ENCODE results near the gene DEPDC4.
"Not testable (repeated sequence)": the region's sequence is repeated elsewhere in the genome, so short reads cannot be mapped to it uniquely, and the experiment has no call there.

The DEPDC4 gene

DNA sequence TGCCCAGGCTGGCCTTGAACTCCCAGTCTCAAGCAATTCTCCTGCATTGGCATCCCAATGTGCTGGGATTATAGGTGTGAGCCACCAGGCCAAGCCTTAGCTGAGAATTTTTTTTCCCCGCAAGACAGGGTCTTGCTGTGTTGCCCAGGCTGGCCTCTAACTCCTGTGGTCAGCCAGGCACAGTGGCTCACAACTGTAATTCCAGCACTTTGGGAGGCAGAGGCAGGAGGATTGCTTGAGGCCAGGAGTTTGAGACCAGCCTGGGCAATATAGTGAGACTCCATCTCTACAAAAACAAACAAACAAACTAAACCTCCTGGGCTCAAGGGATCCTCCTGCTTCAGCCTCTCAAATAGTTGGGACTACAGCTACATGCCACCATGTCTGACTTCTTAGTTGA lies 27.3 kb downstream of the DEPDC4 start:
- Mint-ChIP-seq H3K9me3 (no peaks in the 10 kb centered on the region), H3K4me3 (no peak overlapping the region), H3K4me1 (no peaks in the 10 kb centered on the region), H3K27ac (no peak overlapping the region), H3K36me3 (no peaks in the 10 kb centered on the region), H3K27me3 (no peaks in the 10 kb centered on the region)
- ATAC-seq = no peak

GRCh38 chr12:100238801-100239200 lies 28.1 kb downstream of the DEPDC4 start:
- no peak overlapping the region for H3K27ac Mint-ChIP-seq
- no peaks in the 10 kb centered on the region for H3K9me3 Mint-ChIP-seq
- ATAC-seq = no peak
- H3K36me3 Mint-ChIP-seq = no peaks in the 10 kb centered on the region
- no peak overlapping the region for H3K4me3 Mint-ChIP-seq
- no peaks in the 10 kb centered on the region for H3K27me3 Mint-ChIP-seq
- no peaks in the 10 kb centered on the region for H3K4me1 Mint-ChIP-seq

DNA sequence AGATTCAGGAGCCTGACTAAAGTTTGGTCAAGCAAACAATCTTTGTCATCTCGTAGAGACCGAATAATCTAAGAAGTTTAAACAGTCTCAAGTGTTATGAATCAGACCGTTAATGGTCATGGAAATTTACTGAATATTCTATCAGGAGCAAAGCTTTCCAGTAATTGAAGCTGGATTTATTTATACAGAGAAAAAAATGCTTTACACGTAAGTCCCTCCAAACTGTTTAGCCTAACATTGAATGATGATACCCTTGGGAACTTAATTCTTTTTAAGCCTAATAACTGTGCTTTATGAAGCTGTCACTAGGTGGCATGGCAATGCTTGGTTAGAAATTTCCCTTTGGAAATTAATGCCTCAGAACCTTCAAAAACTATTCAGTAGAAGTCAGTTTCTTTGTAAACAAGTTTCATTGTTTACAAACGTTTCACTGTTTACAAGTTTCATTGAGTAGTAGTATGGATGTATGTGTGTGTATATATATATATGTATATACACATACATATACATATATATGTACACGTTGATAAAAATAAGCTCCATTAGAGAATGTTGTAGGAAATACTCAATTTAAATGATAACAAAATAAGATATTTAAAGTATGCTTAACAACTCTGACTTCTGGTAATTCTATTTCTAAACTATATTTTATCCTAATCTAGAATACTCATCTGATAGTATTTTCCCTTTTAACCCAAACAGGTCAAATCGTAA lies 32.1 kb downstream of the DEPDC4 start:
- Mint-ChIP-seq H3K4me3 (no peak overlapping the region), H3K9me3 (no peaks in the 10 kb centered on the region), H3K27ac (no peak overlapping the region), H3K27me3 (no peaks in the 10 kb centered on the region), H3K36me3 (no peaks in the 10 kb centered on the region), H3K4me1 (no peaks in the 10 kb centered on the region)
- ATAC-seq = no peak

DNA sequence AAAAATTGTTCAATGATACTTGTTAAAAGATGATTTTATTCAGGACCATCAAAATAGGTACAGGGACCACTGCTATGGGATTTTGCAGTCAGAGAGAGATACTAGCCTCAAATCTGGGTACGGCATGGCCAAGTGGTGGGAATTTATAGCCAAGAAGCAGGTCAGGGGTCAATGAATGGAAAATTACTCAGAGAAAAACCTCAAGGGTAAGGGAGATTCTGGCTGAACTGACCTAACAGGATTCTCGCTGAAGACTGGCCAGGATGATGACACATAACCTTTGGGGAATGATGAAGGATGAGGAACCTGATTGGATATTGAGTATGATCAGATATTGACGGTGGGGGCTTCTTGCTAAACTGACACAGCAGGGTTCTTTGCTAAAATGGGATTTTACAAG lies 32.7 kb downstream of the DEPDC4 start:
- no peak for ATAC-seq
- Mint-ChIP-seq H3K27ac (no peak overlapping the region), H3K36me3 (no peaks in the 10 kb centered on the region), H3K9me3 (no peaks in the 10 kb centered on the region), H3K4me1 (no peaks in the 10 kb centered on the region), H3K27me3 (no peaks in the 10 kb centered on the region), H3K4me3 (no peak overlapping the region)

DNA sequence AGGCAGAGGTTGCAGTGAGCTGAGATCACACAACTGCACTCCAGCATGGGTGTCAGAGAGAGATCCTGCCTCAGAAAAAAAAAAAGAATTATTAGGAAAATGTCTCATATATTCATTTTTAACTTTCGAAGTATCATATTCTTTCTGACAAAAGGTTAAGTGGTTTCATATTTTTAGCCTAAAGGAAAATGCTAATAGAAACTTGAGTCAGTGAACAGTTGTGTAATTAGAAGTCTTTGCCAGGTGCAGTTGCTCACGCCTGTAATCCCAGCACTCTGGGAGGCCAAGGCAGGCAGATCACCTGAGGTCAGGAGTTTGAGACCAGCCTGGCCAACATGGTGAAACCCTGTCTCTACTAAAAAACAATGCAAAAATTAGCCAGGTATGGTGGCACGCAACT lies 35.0 kb downstream of the DEPDC4 start:
- not testable (repeated sequence) for H3K9me3 Mint-ChIP-seq, H3K27me3 Mint-ChIP-seq, H3K36me3 Mint-ChIP-seq, H3K4me3 Mint-ChIP-seq, ATAC-seq, H3K4me1 Mint-ChIP-seq, H3K27ac Mint-ChIP-seq

- no peaks in the 10 kb centered on the region for H3K27me3 Mint-ChIP-seq
- no peak overlapping the region for H3K4me3 Mint-ChIP-seq
- H3K27ac Mint-ChIP-seq = no peak overlapping the region
- no peaks in the 10 kb centered on the region for H3K9me3 Mint-ChIP-seq
- H3K4me1 Mint-ChIP-seq = no peaks in the 10 kb centered on the region
- no peak for ATAC-seq
- no peaks in the 10 kb centered on the region for H3K36me3 Mint-ChIP-seq
Observed at GRCh38 chr12:100229876-100230275, 37.0 kb downstream of the DEPDC4 start.

- no peak for ATAC-seq
- Mint-ChIP-seq H3K27me3 (no peaks in the 10 kb centered on the region), H3K27ac (no peak overlapping the region), H3K9me3 (no peaks in the 10 kb centered on the region), H3K4me3 (no peak overlapping the region), H3K4me1 (no peaks in the 10 kb centered on the region), H3K36me3 (no peaks in the 10 kb centered on the region)
Observed at GRCh38 chr12:100229036-100229635, 37.7 kb downstream of the DEPDC4 start.

DNA sequence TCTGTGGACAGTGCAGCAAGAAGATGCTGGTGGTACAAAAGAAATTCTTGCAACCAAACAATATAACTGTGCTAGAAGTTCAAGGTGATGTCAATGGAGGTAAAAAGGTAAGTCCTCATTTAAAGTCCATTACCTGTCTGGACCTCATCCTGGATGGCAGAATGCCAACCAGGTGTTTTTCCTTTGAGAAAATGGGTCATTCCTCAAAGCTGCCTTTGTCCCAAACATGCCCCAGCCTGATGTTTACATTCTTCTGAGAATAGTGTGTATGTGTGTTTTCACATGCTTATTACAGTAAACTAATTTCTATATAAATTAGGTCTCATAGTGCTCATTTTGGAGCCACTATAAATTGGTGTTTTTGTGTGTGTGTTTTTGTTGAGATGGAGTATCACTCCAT lies 41.4 kb downstream of the DEPDC4 start:
- no peaks in the 10 kb centered on the region for H3K4me1 Mint-ChIP-seq
- no peak for ATAC-seq
- H3K36me3 Mint-ChIP-seq = peaks cover 10% of the 10 kb centered on the region
- no peaks in the 10 kb centered on the region for H3K9me3 Mint-ChIP-seq
- no peak overlapping the region for H3K4me3 Mint-ChIP-seq
- no peaks in the 10 kb centered on the region for H3K27me3 Mint-ChIP-seq
- no peak overlapping the region for H3K27ac Mint-ChIP-seq

DNA sequence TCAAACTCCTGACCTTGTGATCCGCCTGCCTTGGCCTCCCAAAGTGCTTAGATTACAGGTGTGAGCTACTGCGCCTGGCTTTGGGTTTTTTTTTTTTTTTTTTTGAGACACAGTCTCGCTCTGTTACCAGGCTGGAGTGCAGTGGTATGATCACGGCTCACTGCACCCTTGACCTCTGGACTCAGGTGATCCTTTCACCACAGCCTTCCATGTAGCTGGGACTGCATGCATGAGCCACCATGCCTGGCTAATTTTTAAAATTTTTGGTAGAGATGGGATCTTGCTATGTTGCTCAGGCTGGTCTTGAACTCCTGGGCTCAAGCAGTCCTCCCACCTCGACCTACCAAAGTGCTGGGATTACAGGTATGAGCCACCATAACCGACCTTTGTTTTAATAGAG lies 44.7 kb downstream of the DEPDC4 start:
- not testable (repeated sequence) for H3K4me1 Mint-ChIP-seq, ATAC-seq, H3K9me3 Mint-ChIP-seq, H3K27ac Mint-ChIP-seq, H3K4me3 Mint-ChIP-seq, H3K27me3 Mint-ChIP-seq
- H3K36me3 Mint-ChIP-seq = peaks cover 20% of the 10 kb centered on the region

DNA sequence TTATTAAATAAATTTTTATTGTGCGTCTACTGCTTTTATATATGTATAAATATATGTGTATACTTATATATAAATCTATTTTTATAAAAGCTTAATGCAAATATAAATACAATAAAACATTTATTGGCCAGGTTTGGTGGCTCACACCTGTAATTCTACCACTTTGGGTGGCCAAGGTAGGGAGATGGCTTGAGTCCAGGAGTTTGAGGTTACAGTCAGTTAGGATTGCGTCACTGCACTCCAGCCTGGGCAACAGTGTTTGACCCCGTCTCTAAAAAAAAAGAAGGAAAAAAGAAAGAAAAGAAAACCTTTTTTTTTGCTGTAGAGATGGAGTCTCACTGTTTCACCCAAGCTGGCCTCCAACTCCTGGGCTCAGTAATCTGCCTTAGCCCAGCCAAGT lies 45.4 kb downstream of the DEPDC4 start:
- ATAC-seq = no peak
- H3K4me1 Mint-ChIP-seq = no peaks in the 10 kb centered on the region

GRCh38 chr12:100219328-100220109 lies 47.4 kb downstream of the DEPDC4 start:
- peaks cover 39% of the 10 kb centered on the region for H3K36me3 Mint-ChIP-seq
- H3K4me3 Mint-ChIP-seq = no peak overlapping the region
- H3K9me3 Mint-ChIP-seq = no peaks in the 10 kb centered on the region
- no peaks in the 10 kb centered on the region for H3K27me3 Mint-ChIP-seq
- no peak overlapping the region for H3K27ac Mint-ChIP-seq
- H3K4me1 Mint-ChIP-seq = peaks cover 3% of the 10 kb centered on the region
- ATAC-seq = no peak

More for the DNA sequence above, 45.4 kb downstream of the DEPDC4 start:
- H3K36me3 Mint-ChIP-seq = peaks cover 25% of the 10 kb centered on the region
- no peaks in the 10 kb centered on the region for H3K9me3 Mint-ChIP-seq
- no peaks in the 10 kb centered on the region for H3K27me3 Mint-ChIP-seq
- no peak overlapping the region for H3K27ac Mint-ChIP-seq
- H3K4me3 Mint-ChIP-seq = no peak overlapping the region

DNA sequence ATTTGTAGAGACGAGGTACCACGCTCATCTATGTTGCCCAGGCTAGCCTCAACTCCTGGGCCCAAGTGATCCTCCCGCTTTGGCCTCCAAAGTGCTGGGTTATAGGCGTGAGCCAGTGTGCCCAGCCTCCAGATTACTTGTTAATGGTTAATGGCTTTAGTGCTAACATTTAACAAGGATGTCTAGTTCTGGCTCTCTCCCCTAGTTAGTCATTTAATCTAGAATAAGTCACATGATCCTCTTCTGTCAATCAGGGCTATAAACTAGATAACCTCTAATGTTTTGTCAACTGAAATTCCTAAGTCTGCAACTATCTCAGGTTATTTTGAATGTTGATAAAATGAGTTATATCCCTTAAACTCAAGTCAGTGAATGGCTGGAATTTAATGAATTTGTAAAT lies 50.5 kb downstream of the DEPDC4 start:
- no peak for ATAC-seq
- Mint-ChIP-seq H3K36me3 (peaks cover 31% of the 10 kb centered on the region), H3K27ac (no peak overlapping the region), H3K4me3 (no peak overlapping the region), H3K27me3 (no peaks in the 10 kb centered on the region), H3K9me3 (no peaks in the 10 kb centered on the region), H3K4me1 (peaks cover 6% of the 10 kb centered on the region)

GRCh38 chr12:100215209-100215608 lies 51.7 kb downstream of the DEPDC4 start:
- Mint-ChIP-seq H3K27ac (no peak overlapping the region), H3K36me3 (peaks cover 37% of the 10 kb centered on the region), H3K27me3 (no peaks in the 10 kb centered on the region), H3K9me3 (no peaks in the 10 kb centered on the region), H3K4me3 (no peak overlapping the region), H3K4me1 (peaks cover 6% of the 10 kb centered on the region)
- ATAC-seq = no peak

DNA sequence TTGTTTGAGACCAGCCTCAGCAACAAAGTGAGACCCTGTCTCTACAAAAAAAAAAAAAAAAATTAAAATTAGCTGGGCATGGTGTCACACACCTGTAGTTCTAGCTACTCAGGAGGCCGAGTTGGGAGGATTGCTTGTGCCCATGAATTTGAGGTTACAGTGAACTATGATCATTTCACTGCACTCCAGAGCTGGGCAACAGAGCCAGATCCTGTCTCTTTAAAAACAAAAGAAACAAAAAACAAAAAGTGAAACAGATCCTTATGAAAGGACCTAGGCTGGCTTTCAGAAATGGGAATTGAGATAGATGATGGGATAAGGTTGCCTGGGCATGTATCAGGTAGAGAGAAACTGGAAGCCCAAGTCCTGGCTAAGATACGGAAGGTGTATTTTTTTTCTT lies 52.4 kb downstream of the DEPDC4 start:
- H3K4me1 Mint-ChIP-seq = peaks cover 6% of the 10 kb centered on the region
- ATAC-seq = no peak
- H3K9me3 Mint-ChIP-seq = no peaks in the 10 kb centered on the region
- peaks cover 33% of the 10 kb centered on the region for H3K36me3 Mint-ChIP-seq
- H3K27me3 Mint-ChIP-seq = no peaks in the 10 kb centered on the region
- H3K4me3 Mint-ChIP-seq = no peak overlapping the region
- no peak overlapping the region for H3K27ac Mint-ChIP-seq

DNA sequence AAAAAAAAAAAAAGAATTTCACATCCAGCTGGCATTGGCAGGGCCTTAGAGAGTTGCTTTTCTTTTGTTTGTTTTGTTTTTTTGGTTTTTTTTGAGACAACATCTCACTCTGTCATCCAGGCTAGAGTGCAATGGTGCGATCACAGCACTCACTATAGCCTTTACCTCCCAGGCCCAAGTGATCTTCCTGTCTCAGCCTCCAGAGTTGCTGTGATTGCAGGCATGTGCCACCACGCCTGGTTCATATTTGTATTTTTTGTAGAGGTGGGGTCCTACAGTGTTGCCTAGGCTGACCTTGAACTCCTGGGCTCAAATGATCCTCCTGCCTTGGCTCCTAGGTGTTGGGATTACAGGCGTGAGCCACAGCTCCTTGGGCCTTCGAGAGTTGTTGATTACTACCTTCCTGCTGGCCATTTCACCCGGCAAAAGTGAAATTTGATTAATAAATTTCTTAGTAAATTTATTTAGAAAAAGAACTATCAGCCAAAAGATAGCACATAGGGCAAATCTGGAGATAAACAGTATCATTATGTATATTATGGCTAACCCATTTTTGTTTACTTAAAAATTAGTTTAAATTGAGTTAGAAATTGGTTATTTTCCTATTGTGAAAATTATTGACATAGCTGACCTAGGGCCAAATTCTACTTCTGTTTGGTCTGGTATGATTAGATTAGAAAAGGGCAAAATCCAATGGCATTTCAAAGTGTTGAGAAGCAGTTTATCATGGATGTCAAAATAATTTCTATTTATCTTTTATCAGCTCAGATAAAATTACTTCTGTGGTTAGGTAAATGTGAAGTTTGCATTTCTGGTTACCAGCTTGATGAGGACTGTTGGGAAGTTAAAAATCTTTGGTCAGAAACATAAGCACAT lies 53.6 kb downstream of the DEPDC4 start:
- Mint-ChIP-seq H3K27ac (no peak overlapping the region), H3K36me3 (peaks cover 39% of the 10 kb centered on the region), H3K27me3 (no peaks in the 10 kb centered on the region), H3K4me3 (no peak overlapping the region), H3K4me1 (peaks cover 6% of the 10 kb centered on the region), H3K9me3 (no peaks in the 10 kb centered on the region)
- no peak for ATAC-seq
